Psoas muscle (tissue), 8 donors: ENCODE data around the gene ISL1. TPM values are rescaled to one million over a fixed set of nuclear protein-coding genes. Genes with fewer than 3 reads are reported as not detected.

Experiments
- ATAC-seq, 4 donors: fragments of 200-7000 bp; cut with Tn5 transposase; one replicate each; pipeline ENCODE4 v1.9.1; 2020; ENCODE audit warnings: moderate library complexity in 3 of 4, mild to moderate bottlenecking in 2 of 4
- DNase-seq, 2 donors: peaks; one replicate each; pipeline ENCODE4 v3.0.0-alpha.2; 2020
- H3K27ac ChIP-seq: fragments of 200-600 bp; one replicate; pipeline ENCODE4 v1.8.0; 2022
- H3K27me3 ChIP-seq, 3 donors: fragments of 200-600 bp in 1 of 3; one replicate each; pipeline versions ENCODE4 v1.6.1 to v1.8.0; 2013 to 2022; ENCODE audit warnings: low read length in 2 of 3, mild to moderate bottlenecking in 2 of 3, moderate library complexity in 1 of 3; ENCODE audit not compliant: insufficient read depth in 3 of 3
- H3K36me3 ChIP-seq, 2 donors: fragments of 200-600 bp in 1 of 2; one replicate each; pipeline versions ENCODE4 v1.6.1 to v1.8.0; 2013 to 2022; ENCODE audit warnings: low read depth in 1 of 2, mild to moderate bottlenecking in 1 of 2, moderate library complexity in 1 of 2; ENCODE audit not compliant: insufficient read depth in 1 of 2
- H3K4me1 ChIP-seq: fragments of 200-600 bp; one replicate; pipeline ENCODE4 v1.8.0; 2022
- H3K4me3 ChIP-seq: fragments of 200-600 bp; one replicate; pipeline ENCODE4 v1.8.0; 2022; ENCODE audit warnings: mild to moderate bottlenecking
- H3K9me3 ChIP-seq: fragments of 200-600 bp; one replicate; pipeline ENCODE4 v1.8.0; 2022
- WGBS, 3 donors: extraction: QIAGEN DNeasy Blood & Tissue Kit; methylation state at CpG; one replicate each; pipeline versions ENCODE4 v1.1.6 to v1.1.7; 2013; 5-methylcytosine and 5-hydroxymethylcytosine counted together
- intact Hi-C, 2 donors: fragments of 100-400 bp; cut with DNase I; formaldehyde crosslinking; loops; one replicate each; pipeline versions ENCODE4 v1.11.0 to v1.14.2; 2022
- polyA plus RNA-seq, 3 donors: library from polyadenylated mRNA; stranded (reverse); fragments of 200-250 nt; gene quantifications; one replicate each; pipeline ENCODE4 v1.2.3, GENCODE V29; 2013
- total RNA-seq, 4 donors: library from RNA; stranded (reverse); fragmentation: NEBNext Ultra II Directional in 2 of 4; extraction: Animal tissue kit (Norgen Biotek cat#: 25700) in 2 of 4; gene quantifications; one replicate each; pipeline versions ENCODE4 v1.2.1 to v1.2.4, GENCODE V29; 2021 to 2023
- TF ChIP-seq, protein P1 (sequence below): fragments of 200-600 bp; IDR thresholded peaks from one replicate; pipeline ENCODE4 v1.8.0; 2022; ENCODE audit warnings: antibody characterized with exemption
- donor health status: healthy with polysubstance abuse.
- donor health status: DM: no; HTN: no; CAD: no; lungs with moderate emphysema.
- donor health status: Bipolar disorder and iron deficiency.
- donor health status: healthy.
- donor health status: DM: yes; HTN: yes; CAD: no.
- donor health status: DM: no; HTN: no; CAD: no.
- donor health status: DM: no; HTN: no; CAD: no.
- donor health status: DM: yes; HTN: yes; CAD: no.

The ISL1 gene
- total and polyA plus RNA-seq, 7 donors = 0.01 to 0.07 (median 0.03) TPM; not detected in 4

- DNase-seq (no peak), ATAC-seq (no peak)
- Histone ChIP-seq H3K27me3 (peaks cover 16 to 88% (median 21%) of the 10 kb centered on the region in 3 donors), H3K27ac (no peak overlapping the region), H3K9me3 (no peaks in the 10 kb centered on the region), H3K4me1 (peaks cover 3% of the 10 kb centered on the region), H3K4me3 (no peak overlapping the region), H3K36me3 (no peaks in the 10 kb centered on the region)
- TF ChIP-seq, protein P1, sequence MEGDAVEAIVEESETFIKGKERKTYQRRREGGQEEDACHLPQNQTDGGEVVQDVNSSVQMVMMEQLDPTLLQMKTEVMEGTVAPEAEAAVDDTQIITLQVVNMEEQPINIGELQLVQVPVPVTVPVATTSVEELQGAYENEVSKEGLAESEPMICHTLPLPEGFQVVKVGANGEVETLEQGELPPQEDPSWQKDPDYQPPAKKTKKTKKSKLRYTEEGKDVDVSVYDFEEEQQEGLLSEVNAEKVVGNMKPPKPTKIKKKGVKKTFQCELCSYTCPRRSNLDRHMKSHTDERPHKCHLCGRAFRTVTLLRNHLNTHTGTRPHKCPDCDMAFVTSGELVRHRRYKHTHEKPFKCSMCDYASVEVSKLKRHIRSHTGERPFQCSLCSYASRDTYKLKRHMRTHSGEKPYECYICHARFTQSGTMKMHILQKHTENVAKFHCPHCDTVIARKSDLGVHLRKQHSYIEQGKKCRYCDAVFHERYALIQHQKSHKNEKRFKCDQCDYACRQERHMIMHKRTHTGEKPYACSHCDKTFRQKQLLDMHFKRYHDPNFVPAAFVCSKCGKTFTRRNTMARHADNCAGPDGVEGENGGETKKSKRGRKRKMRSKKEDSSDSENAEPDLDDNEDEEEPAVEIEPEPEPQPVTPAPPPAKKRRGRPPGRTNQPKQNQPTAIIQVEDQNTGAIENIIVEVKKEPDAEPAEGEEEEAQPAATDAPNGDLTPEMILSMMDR = no peak
- intact Hi-C loops = no loop called here
- WGBS, 3 donors = 32 to 51% (median 43%) methylated on average over 5 of the region's 5 CpGs
Observed at GRCh38 chr5:51385216-51385615, 2.0 kb downstream of the ISL1 start.

- 19 to 23% (median 22%) methylated on average over 37 to 38 of the region's 38 CpGs for WGBS, 3 donors
- TF ChIP-seq, protein P1 = no peak
- no peak for ATAC-seq
- Histone ChIP-seq H3K9me3 (no peaks in the 10 kb centered on the region), H3K27me3 (peaks cover 16 to 76% (median 27%) of the 10 kb centered on the region in 3 donors), H3K27ac (no peak overlapping the region), H3K4me1 (peaks cover 3% of the 10 kb centered on the region), H3K36me3 (no peaks in the 10 kb centered on the region), H3K4me3 (peak overlapping the region; percentile 11)
- no peak for DNase-seq
- intact Hi-C loops = no loop called here
Observed at GRCh38 chr5:51386916-51387883, 4.0 kb downstream of the ISL1 start.

GRCh38 chr5:51387884-51388275 is 4.6 kb downstream of the ISL1 start:
- H3K9me3 ChIP-seq = no peaks in the 10 kb centered on the region
- H3K27ac ChIP-seq = no peak overlapping the region
- no peaks in the 10 kb centered on the region for H3K36me3 ChIP-seq
- TF ChIP-seq, protein P1 = no peak
- intact Hi-C loops = no loop called here
- no peak overlapping the region for H3K4me3 ChIP-seq
- peaks cover 16 to 71% (median 23%) of the 10 kb centered on the region in 3 donors for H3K27me3 ChIP-seq
- H3K4me1 ChIP-seq = no peaks in the 10 kb centered on the region
- DNase-seq (no peak), ATAC-seq (no peak)
- 37 to 56% (median 51%) methylated on average over 10 of the region's 10 CpGs for WGBS, 3 donors

GRCh38 chr5:51388488-51389287 is 5.4 kb downstream of the ISL1 start:
- ATAC-seq (no peak), DNase-seq (no peak)
- Histone ChIP-seq H3K4me1 (no peaks in the 10 kb centered on the region), H3K4me3 (no peak overlapping the region), H3K27me3 (peaks cover 16 to 63% (median 18%) of the 10 kb centered on the region in 3 donors), H3K9me3 (no peaks in the 10 kb centered on the region), H3K36me3 (no peaks in the 10 kb centered on the region), H3K27ac (no peak overlapping the region)
- TF ChIP-seq, protein P1 = no peak
- WGBS, 3 donors = 37 to 49% (median 46%) methylated on average over 12 of the region's 12 CpGs
- intact Hi-C loops = no loop called here
